Right cardiac atrium (tissue), 5 donors: Measurements from ENCODE around the gene TIGAR. TPM values are rescaled to one million over a fixed set of nuclear protein-coding genes. Genes with fewer than 3 reads are reported as not detected.
A peak's percentile ranks its signal among the peaks of the same experiment; 100 is the strongest.

Experiments used
- ATAC-seq, 2 donors: fragments of 200-7000 bp; cut with Tn5 transposase; one replicate each; pipeline versions ENCODE4 v1.8.0 to v1.9.1; 2020; ENCODE audit warnings: moderate library complexity in 2 of 2, mild to moderate bottlenecking in 1 of 2
- DNase-seq, 3 donors: peaks; one replicate each; pipeline ENCODE4 v3.0.0-alpha.2; 2020
- H3K27ac ChIP-seq: one replicate; pipeline ENCODE4 v1.5.1; 2013; ENCODE audit warnings: mild to moderate bottlenecking, low read length, control low read depth, moderate library complexity
- H3K27me3 ChIP-seq: one replicate; pipeline ENCODE4 v1.6.1; 2013; ENCODE audit not compliant: control insufficient read depth, insufficient read depth
- H3K4me1 ChIP-seq: one replicate; pipeline ENCODE4 v1.6.1; 2013; ENCODE audit warnings: low read length; ENCODE audit not compliant: control insufficient read depth, insufficient read depth
- H3K4me3 ChIP-seq: one replicate; pipeline ENCODE4 v1.5.1; 2013; ENCODE audit warnings: low read length, control low read depth
- H3K9me3 ChIP-seq: one replicate; pipeline ENCODE4 v1.6.1; 2013; ENCODE audit warnings: low read length; ENCODE audit not compliant: control insufficient read depth
- WGBS: extraction: QIAGEN DNeasy Blood & Tissue Kit; methylation state at CpG from one replicate; pipeline ENCODE4 v1.1.7; 2013; 5-methylcytosine and 5-hydroxymethylcytosine counted together
- intact Hi-C, 4 donors: fragments of 100-400 bp; cut with DNase I; formaldehyde crosslinking; loops; one replicate each; pipeline versions ENCODE4 v1.11.0 to v1.14.0; 2022 to 2023
- polyA plus RNA-seq: library from polyadenylated mRNA; stranded (reverse); fragments of 200-250 nt; gene quantifications from one replicate; pipeline ENCODE4 v1.2.3, GENCODE V29; 2013
- total RNA-seq, 4 donors: library from RNA; stranded (reverse); fragmentation: NEBNext Ultra II Directional; extraction: Animal tissue kit (Norgen Biotek cat#: 25700); gene quantifications; one replicate each; pipeline ENCODE4 v1.2.1, GENCODE V29; 2021
- donor health status: healthy with polysubstance abuse.
- donor health status: DM: no; HTN: yes; CAD: no.
- donor health status: DM: no; HTN: no; CAD: no.
- donor health status: DM: no; HTN: yes; CAD: no; lungs with severe emphysema.
- donor health status: DM: yes; HTN: yes; CAD: no.

The TIGAR gene
- total and polyA plus RNA-seq, 5 donors, result 4.9 to 14.5 (median 9.1) TPM

- ATAC-seq, result peak; percentile 51 to 53
Observed at GRCh38 chr12:4276524-4277204, 44.3 kb upstream of the TIGAR start.

GRCh38 chr12:4277205-4277543, 43.8 kb upstream of the TIGAR start:
- ATAC-seq, result no peak
- peaks cover 11% of the 10 kb centered on the region for H3K4me1 ChIP-seq

More at GRCh38 chr12:4276524-4277204, 44.3 kb upstream of the TIGAR start:
- H3K27ac ChIP-seq, result peak overlapping the region; percentile 51
- H3K4me1 ChIP-seq, result peaks cover 13% of the 10 kb centered on the region
- H3K9me3 ChIP-seq, result no peaks in the 10 kb centered on the region
- WGBS, result 5% methylated on average over 10 of the region's 10 CpGs
- intact Hi-C loops, result loop anchor here (2.0 to 10.0 kb wide), 10 partner anchors 162 to 389 kb away; no protein-coding TSS in a partner anchor
- DNase-seq, result peak; percentile 87 to 90 (median 90)
- H3K4me3 ChIP-seq, result peak overlapping the region; percentile 88
- H3K27me3 ChIP-seq, result no peaks in the 10 kb centered on the region

GRCh38 chr12:4277857-4278256, 43.2 kb upstream of the TIGAR start:
- intact Hi-C loops, result loop anchor here (2.0 to 10.0 kb wide), 10 partner anchors 163 to 391 kb away; no protein-coding TSS in a partner anchor
- WGBS, result 70% methylated on average over 3 of the region's 3 CpGs
- no peaks in the 10 kb centered on the region for H3K9me3 ChIP-seq
- H3K4me3 ChIP-seq, result no peak overlapping the region
- no peak for DNase-seq
- no peak for ATAC-seq
- H3K27me3 ChIP-seq, result no peaks in the 10 kb centered on the region
- peak overlapping the region; percentile 46 for H3K27ac ChIP-seq
- H3K4me1 ChIP-seq, result peaks cover 9% of the 10 kb centered on the region

More at GRCh38 chr12:4277205-4277543, 43.8 kb upstream of the TIGAR start:
- H3K27me3 ChIP-seq, result no peaks in the 10 kb centered on the region
- H3K9me3 ChIP-seq, result no peaks in the 10 kb centered on the region
- 23% methylated on average over 6 of the region's 6 CpGs for WGBS
- no peak for DNase-seq
- intact Hi-C loops, result loop anchor here (2.0 to 10.0 kb wide), 10 partner anchors 162 to 390 kb away; no protein-coding TSS in a partner anchor
- no peak overlapping the region for H3K4me3 ChIP-seq
- H3K27ac ChIP-seq, result peak overlapping the region; percentile 30

- DNase-seq (peak; percentile 80 to 85 (median 83)), ATAC-seq (peak; percentile 54 to 64)
- Histone ChIP-seq H3K9me3 (no peaks in the 10 kb centered on the region), H3K4me3 (no peak overlapping the region), H3K27ac (peak overlapping the region; percentile 46), H3K27me3 (no peaks in the 10 kb centered on the region), H3K4me1 (peaks cover 9% of the 10 kb centered on the region)
- 38% methylated on average over 15 of the region's 15 CpGs for WGBS
- intact Hi-C loops, result loop anchor here (5.0 to 10.0 kb wide), 9 partner anchors 164 to 391 kb away; no protein-coding TSS in a partner anchor
Observed at GRCh38 chr12:4278329-4279197, 42.5 kb upstream of the TIGAR start.

GRCh38 chr12:4279198-4279690, 41.8 kb upstream of the TIGAR start:
- Histone ChIP-seq H3K4me1 (peaks cover 9% of the 10 kb centered on the region), H3K9me3 (no peaks in the 10 kb centered on the region), H3K27ac (no peak overlapping the region), H3K27me3 (no peaks in the 10 kb centered on the region), H3K4me3 (no peak overlapping the region)
- no peak for DNase-seq
- intact Hi-C loops, result loop anchor here (5.0 to 10.0 kb wide), 9 partner anchors 164 to 392 kb away; no protein-coding TSS in a partner anchor
- no peak for ATAC-seq
- WGBS, result 68% methylated on average over 10 of the region's 10 CpGs

- no peaks in the 10 kb centered on the region for H3K9me3 ChIP-seq
- intact Hi-C loops, result loop anchor here in 1 of 4 donors (10.0 kb wide), 1 partner anchor 386 kb away; no protein-coding TSS in a partner anchor
- H3K4me3 ChIP-seq, result no peak overlapping the region
- H3K27me3 ChIP-seq, result no peaks in the 10 kb centered on the region
- H3K4me1 ChIP-seq, result peaks cover 9% of the 10 kb centered on the region
- peak; percentile 69 to 91 (median 89) for DNase-seq
- 23% methylated on average over 15 of the region's 15 CpGs for WGBS
- peak; percentile 12 to 39 for ATAC-seq
- H3K27ac ChIP-seq, result peak overlapping the region; percentile 85
Observed at GRCh38 chr12:4280351-4281163, 40.5 kb upstream of the TIGAR start.

- H3K27me3 ChIP-seq, result no peaks in the 10 kb centered on the region
- H3K4me1 ChIP-seq, result peaks cover 9% of the 10 kb centered on the region
- WGBS, result 78% methylated on average over 16 of the region's 16 CpGs
- intact Hi-C loops, result loop anchor here in 1 of 4 donors (10.0 kb wide), 1 partner anchor 386 kb away; no protein-coding TSS in a partner anchor
- ATAC-seq (no peak), DNase-seq (no peak)
- H3K27ac ChIP-seq, result peak overlapping the region; percentile 85
- H3K9me3 ChIP-seq, result no peaks in the 10 kb centered on the region
- H3K4me3 ChIP-seq, result no peak overlapping the region
Observed at GRCh38 chr12:4281173-4281654, 39.8 kb upstream of the TIGAR start.

GRCh38 chr12:4282103-4282891, 38.7 kb upstream of the TIGAR start:
- 87% methylated on average over 16 of the region's 16 CpGs for WGBS
- Histone ChIP-seq H3K4me1 (peaks cover 9% of the 10 kb centered on the region), H3K9me3 (no peaks in the 10 kb centered on the region), H3K27me3 (no peaks in the 10 kb centered on the region), H3K4me3 (no peak overlapping the region), H3K27ac (no peak overlapping the region)
- intact Hi-C loops, result loop anchor here in 1 of 4 donors (10.0 kb wide), 1 partner anchor 387 kb away; no protein-coding TSS in a partner anchor
- no peak for ATAC-seq
- no peak for DNase-seq

- intact Hi-C loops, result loop anchor here in 1 of 4 donors (10.0 kb wide), 1 partner anchor 388 kb away; no protein-coding TSS in a partner anchor
- Histone ChIP-seq H3K27ac (no peak overlapping the region), H3K4me3 (no peak overlapping the region), H3K9me3 (no peaks in the 10 kb centered on the region), H3K27me3 (no peaks in the 10 kb centered on the region), H3K4me1 (peaks cover 12% of the 10 kb centered on the region)
- DNase-seq, result no peak
- 70% methylated on average over 12 of the region's 12 CpGs for WGBS
- ATAC-seq, result no peak
Observed at GRCh38 chr12:4282892-4283511, 38.0 kb upstream of the TIGAR start.
